ENCODE data around the gene AGA. TPM values are rescaled to one million over a fixed set of nuclear protein-coding genes. Genes with fewer than 3 reads are reported as not detected.

Gene AGA
- total RNA-seq, 4 donors from 2014 or later = 27.7 to 34.0 (median 31.7) TPM

DNA sequence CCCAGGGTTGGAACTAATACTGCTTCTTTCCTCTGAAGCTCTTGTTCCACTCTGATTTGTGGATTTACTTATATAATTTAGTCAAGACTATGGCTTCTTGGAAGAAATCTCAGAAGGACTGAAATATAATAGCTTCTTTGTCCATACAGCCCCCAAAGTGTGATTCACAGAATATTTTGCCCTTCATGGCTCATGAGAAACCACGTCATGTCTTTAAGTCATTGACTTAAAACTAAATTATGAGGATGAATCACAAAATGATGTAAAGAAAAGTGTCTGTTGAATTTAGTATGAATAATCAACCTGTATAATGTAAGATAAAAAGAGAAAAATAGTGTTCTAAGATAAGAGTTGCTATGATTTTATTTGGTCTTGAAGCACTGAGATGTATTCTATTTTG is 43.3 kb upstream of the AGA start:
- Histone ChIP-seq H3K36me3 (no peaks in the 10 kb centered on the region), H3K4me1 (no peaks in the 10 kb centered on the region), H3K4me3 (no peak overlapping the region), H3K9me3 (no peaks in the 10 kb centered on the region), H3K27ac (no peak overlapping the region), H3K27me3 (no peaks in the 10 kb centered on the region)
- TF ChIP-seq, protein P1, sequence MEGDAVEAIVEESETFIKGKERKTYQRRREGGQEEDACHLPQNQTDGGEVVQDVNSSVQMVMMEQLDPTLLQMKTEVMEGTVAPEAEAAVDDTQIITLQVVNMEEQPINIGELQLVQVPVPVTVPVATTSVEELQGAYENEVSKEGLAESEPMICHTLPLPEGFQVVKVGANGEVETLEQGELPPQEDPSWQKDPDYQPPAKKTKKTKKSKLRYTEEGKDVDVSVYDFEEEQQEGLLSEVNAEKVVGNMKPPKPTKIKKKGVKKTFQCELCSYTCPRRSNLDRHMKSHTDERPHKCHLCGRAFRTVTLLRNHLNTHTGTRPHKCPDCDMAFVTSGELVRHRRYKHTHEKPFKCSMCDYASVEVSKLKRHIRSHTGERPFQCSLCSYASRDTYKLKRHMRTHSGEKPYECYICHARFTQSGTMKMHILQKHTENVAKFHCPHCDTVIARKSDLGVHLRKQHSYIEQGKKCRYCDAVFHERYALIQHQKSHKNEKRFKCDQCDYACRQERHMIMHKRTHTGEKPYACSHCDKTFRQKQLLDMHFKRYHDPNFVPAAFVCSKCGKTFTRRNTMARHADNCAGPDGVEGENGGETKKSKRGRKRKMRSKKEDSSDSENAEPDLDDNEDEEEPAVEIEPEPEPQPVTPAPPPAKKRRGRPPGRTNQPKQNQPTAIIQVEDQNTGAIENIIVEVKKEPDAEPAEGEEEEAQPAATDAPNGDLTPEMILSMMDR (IDR thresholded peaks at IDR 0.05) = no peak
- TF ChIP-seq POLR2A (IDR thresholded peaks at IDR 0.05) = no peak
- intact Hi-C loops (cut with DNase I) = no loop called here
- DNase-seq = no peak
- WGBS, 2 donors = 42 to 45% methylated on average over 1 of the region's 1 CpG

DNA sequence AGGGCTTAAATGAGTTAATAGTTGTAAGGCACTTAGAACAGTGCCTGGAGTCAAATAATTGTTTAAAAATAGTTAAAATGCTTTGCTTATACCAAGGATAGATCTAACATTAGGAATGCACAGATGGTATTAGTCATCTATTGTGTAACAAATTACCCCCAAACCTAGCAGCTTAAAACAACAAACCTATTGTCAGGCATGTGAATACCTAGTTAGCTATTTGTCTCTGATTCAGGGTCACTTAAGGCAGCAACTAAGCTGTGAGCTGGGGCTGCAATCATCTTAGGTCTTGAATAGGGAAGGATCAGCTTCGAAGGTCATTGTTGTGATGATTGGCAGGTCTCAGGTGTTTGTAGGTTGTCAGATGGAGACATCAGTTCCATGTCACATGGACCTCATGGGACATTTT is 42.4 kb upstream of the AGA start:
- no peak for DNase-seq
- no peak for TF ChIP-seq POLR2A (IDR thresholded peaks at IDR 0.05)
- TF ChIP-seq, protein P1 (IDR thresholded peaks at IDR 0.05) = no peak
- no peak overlapping the region for H3K27ac ChIP-seq
- H3K4me1 ChIP-seq = no peaks in the 10 kb centered on the region
- intact Hi-C loops (cut with DNase I) = no loop called here
- no peaks in the 10 kb centered on the region for H3K27me3 ChIP-seq
- no peaks in the 10 kb centered on the region for H3K9me3 ChIP-seq
- 29 to 55% methylated on average over 1 of the region's 1 CpG for WGBS, 2 donors
- no peaks in the 10 kb centered on the region for H3K36me3 ChIP-seq
- H3K4me3 ChIP-seq = no peak overlapping the region

DNA sequence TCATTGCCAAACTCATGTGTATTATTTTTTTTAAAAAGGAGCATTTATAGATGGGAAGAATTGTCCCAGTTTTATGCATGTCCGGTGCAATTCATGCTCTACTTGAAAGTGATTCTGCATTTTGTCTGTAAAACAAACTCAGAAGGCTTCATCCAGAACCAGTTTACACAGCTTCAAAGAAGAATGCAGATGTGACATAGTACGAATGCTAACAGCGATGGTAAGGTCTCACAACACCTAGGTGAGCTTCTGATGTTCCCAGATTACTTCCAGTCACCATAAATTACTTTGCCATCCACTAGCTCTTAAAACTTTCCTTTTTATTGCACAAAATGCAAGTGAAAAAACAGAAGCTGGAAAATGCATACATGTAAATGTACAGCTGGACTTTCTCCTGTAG is 41.5 kb upstream of the AGA start:
- Histone ChIP-seq H3K9me3 (no peaks in the 10 kb centered on the region), H3K27me3 (no peaks in the 10 kb centered on the region), H3K27ac (no peak overlapping the region), H3K4me1 (no peaks in the 10 kb centered on the region), H3K4me3 (no peak overlapping the region), H3K36me3 (no peaks in the 10 kb centered on the region)
- no peak for DNase-seq
- no peak for TF ChIP-seq POLR2A (IDR thresholded peaks at IDR 0.05)
- TF ChIP-seq, protein P1 (IDR thresholded peaks at IDR 0.05) = no peak
- intact Hi-C loops (cut with DNase I) = no loop called here
- 83 to 84% methylated on average over 3 of the region's 3 CpGs for WGBS, 2 donors

DNA sequence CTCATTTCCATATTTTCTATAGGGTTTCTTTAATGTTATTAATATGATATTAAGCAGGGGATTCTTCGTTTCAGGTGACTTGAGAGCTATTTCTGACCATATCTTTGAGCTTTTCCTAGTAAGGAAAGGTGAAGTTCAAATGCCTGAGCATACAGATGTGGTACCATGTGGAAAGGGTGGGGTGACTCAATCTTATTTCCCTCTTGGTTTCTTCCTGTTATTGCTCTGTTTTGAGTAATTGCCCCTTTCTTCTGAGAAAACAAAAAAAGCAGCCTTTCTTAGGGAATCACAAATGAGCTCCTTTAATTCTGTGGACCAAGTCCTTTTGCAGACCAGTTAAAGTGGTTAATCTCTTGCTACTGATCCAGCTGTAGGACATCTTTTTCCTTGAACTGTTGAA is 41.0 kb upstream of the AGA start:
- no peaks in the 10 kb centered on the region for H3K27me3 ChIP-seq
- H3K4me3 ChIP-seq = no peak overlapping the region
- 74 to 78% methylated on average over 1 of the region's 1 CpG for WGBS, 2 donors
- H3K27ac ChIP-seq = peak overlapping the region in 2 of 4 donors; percentile 18 to 56
- H3K4me1 ChIP-seq = no peaks in the 10 kb centered on the region
- intact Hi-C loops (cut with DNase I) = no loop called here
- TF ChIP-seq POLR2A (IDR thresholded peaks at IDR 0.05) = no peak
- TF ChIP-seq, protein P1 (IDR thresholded peaks at IDR 0.05) = no peak
- no peaks in the 10 kb centered on the region for H3K9me3 ChIP-seq
- no peak for DNase-seq
- H3K36me3 ChIP-seq = no peaks in the 10 kb centered on the region

DNA sequence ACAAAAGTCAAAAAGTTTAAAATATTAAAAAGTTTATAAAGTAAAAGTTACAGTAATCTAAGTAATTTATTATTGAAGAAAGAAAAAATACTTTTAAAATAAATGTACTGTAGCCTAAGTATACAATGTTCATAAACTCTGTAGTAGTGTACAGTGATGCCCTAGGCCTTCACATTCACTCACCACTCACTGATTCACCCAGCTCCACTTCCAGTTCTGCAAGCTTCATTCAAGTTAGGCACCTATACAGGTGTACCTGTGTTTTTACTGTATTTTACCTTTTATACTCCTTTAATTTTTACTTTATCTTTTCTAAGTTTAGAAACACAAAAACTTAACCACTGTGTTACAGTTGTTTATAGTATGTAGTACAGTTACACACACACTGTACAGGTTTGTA is 40.1 kb upstream of the AGA start:
- TF ChIP-seq, protein P1 (IDR thresholded peaks at IDR 0.05) = no peak
- no peak for TF ChIP-seq POLR2A (IDR thresholded peaks at IDR 0.05)
- no peak for DNase-seq

More for the DNA sequence above, 40.1 kb upstream of the AGA start:
- Histone ChIP-seq H3K36me3 (no peaks in the 10 kb centered on the region), H3K4me1 (no peaks in the 10 kb centered on the region), H3K4me3 (no peak overlapping the region), H3K27me3 (no peaks in the 10 kb centered on the region), H3K27ac (peak overlapping the region in 2 of 4 donors; percentile 18 to 56), H3K9me3 (no peaks in the 10 kb centered on the region)
- intact Hi-C loops (cut with DNase I) = no loop called here
